H54 (cell line): ENCODE results near the gene LRRC8A.
"Not testable (repeated sequence)": the region's sequence is repeated elsewhere in the genome, so short reads cannot be mapped to it uniquely, and the experiment has no call there.

Experiments
- DNase-seq: peaks from one replicate; pipeline ENCODE4 v3.0.0; 2011; ENCODE audit warnings: low spot score, mixed read lengths; ENCODE audit not compliant: insufficient read length
- FAIRE-seq: peaks from 3 replicates; lab custom pipeline; 2011; peaks lifted over from hg19 to GRCh38; lab: Jason Lieb, UNC
- POLR2A ChIP-seq: IDR thresholded peaks from 2 replicates; pipeline ENCODE4 v1.6.1; 2011; ENCODE audit warnings: low read depth, mild to moderate bottlenecking, low read length

Gene LRRC8A

DNA sequence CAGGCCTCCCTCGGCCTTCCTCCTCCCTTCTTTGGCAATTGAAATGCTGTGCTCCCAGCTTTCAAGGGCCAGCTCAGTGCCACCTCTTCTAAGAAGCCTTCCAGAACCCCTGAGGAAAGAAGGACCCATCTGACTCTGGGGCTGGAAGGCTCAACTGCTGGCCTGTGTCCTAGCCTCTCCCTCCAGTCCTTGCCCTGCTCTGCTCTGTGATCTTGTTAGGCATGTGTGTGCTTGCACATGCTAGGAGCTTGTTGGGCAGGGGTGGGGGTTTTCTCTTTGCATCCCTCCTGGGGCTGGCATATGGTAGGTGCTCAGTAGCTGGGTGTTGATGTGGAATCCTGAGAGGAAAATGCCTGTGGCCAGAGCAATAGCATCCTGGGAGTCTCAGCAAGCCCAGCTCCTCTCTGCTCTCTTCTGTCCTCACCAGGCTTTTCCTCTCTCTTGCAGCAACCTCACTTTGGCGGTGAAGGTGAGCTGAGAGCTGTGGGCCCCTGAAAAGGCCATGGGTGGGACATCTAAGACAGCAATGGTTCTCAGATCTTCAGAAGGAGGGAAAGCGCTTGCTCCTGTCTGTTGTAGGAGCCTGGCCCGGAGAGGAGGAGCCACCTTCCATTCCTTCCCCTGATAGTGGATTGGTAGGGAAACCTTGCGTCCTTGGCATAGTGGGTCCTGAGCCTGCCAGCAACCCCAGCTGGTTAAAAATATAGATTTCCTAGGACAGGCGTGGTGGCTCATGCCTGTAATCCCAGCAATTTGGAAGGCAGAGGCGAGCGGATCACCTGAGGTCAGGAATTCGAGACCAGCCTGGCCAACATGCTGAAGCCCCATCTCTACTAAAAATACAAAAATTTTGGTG, 55.6 kb downstream of the LRRC8A start:
- TF ChIP-seq POLR2A = no peak
- DNase-seq (no peak), FAIRE-seq (no peak)

DNA sequence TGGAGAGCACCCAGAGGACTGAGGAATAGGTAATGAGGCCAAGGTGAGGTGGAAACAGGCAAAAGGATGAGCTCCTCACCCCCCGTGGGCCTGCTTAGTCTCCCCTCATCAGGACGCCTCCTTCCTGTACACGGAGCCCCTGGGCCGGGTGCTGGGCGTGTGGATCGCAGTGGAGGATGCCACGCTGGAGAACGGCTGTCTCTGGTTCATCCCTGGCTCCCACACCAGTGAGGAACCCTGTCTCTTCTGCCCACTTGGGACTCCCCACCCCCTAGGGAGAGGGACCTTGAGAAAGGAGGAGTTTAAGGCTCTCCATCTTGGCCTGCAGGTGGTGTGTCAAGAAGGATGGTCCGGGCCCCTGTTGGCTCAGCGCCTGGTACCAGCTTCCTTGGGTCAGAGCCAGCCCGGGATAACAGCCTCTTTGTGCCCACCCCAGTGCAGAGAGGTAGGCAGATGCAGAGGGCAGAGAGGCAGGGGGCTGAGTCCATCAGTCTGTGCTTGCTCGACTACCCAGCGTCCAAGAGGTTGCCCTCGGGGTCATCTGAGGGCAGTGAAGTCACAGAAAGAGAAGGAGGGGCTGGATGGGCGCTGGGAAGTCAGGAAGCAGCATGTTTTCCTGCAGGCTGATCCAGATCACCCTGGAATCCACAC, 58.5 kb downstream of the LRRC8A start:
- TF ChIP-seq POLR2A = no peak
- FAIRE-seq (no peak), DNase-seq (no peak)

DNA sequence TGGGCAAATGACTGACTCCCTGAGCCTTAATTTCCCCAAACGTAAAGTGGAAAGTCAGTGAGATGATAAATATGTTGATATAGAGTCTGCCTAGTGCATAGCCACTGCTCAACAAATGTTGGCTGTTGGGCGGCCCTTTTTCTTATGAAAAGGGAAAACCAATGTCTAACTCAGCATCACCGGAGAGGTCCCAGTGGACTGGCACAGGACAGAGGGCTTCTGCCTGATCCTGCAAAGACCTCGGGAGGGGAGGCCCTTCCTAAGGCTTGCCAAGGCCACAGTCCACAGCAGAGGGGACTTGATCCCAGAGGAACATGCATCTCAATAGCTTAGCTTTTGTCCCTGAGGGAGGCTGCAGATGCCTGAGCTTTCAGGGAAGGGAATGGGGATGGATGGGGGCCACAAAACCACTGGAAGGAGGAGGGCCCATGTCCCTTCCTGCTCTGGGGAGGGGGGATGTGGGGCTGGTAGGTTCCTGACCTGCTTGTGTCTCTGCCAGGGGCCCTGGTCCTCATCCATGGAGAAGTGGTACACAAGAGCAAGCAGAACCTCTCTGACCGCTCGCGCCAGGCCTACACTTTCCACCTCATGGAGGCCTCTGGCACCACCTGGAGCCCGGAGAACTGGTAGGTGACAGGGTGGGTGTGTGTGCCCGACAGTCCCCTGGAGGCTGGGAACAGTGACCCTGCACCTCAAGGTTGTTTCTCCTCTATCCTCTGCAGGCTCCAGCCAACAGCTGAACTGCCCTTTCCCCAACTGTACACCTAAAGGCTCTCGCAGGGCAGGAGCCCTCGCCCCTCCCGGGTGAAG, 59.2 kb downstream of the LRRC8A start:
- no peak for FAIRE-seq
- TF ChIP-seq POLR2A = no peak
- DNase-seq = no peak

DNA sequence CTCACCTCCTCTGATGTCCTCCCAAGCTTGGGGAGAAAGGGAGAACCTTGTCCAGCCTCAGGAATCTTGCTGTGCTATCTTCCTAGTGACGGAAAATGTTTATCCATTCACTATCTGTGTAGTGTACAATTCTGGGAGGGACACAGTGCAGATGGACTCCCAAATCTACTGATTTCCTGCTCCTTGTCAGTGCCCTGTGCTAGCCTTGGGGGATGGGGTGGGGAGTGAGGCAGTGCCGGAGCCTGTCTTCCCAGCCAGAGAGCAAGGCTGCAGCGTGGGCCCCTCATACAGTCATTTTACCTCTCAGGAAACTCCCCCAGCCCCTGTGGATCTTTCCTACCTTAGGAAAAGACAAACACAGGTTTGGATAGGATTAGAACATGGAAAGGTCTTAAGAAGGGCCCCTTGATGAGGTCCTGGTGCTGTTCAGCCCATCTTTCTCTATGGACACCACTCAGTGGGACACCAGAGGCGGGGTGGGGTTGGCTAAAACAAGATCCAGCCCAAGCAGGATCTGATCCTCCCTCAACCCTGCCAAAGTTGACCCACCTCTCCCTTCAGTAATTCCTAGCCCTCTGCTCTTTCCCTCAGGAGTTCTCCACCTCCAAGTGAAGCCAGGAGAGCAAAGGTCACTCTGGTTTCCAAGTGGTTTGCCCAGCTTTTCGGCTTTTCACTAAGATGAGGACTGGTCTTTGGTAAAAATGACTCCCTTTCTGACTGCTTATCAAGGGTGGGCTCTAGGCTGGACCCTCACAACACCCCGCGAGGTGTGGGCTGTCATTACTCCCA, 62.1 kb downstream of the LRRC8A start:
- TF ChIP-seq POLR2A = no peak
- no peak for DNase-seq
- FAIRE-seq = no peak

DNA sequence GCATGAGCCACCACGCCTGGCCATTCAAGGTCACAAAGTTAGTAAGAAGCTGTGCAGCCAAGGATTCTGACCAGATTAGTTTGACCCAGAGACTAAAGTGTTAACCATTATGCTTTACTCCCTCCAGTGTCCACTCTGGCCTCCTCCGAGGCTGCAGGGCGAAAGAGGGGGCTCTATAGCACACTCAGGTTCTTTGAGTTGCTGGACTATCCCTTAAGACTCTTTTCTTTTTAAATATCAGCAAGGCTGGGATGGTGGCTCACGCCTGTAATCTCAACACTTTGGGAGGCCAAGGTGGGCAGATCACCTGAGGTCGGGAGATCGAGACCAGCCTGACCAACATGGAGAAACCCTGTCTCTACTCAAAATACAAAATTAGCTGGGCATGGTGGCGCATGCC, 63.0 kb downstream of the LRRC8A start:
- FAIRE-seq, DNase-seq: not testable (repeated sequence)

DNA sequence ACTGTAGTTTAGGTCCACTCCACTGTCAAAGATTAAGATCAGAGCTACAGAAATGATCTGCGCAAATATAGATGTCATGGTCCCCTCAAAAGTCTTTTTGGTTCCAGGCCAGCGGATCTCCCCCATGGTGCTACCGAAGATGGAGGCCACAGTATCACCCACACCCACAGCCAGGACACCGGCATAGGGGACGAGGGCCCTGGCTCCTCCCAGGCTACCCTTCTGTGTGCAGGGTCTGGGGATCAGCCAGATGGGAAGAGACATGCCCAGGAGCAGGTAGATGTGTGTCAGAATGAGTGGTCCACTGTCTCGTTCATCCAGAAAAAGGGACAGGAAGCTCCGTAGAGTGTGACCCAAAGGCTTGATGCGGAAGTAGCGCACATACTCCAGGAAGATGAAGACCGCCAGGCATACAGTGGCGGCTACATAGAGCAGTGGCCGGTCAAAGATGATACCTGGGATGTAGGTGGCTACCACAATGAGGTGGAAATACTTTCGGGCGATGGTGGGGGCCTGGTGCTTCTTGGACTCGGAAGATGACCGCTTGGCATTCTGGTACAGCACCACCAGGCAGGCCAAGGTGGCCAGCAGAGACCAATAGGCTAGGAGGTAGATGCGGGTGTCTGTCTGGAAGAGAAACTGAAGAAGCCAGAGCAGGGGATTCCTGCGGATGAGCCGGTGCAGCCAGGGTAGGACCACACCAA, 64.0 kb downstream of the LRRC8A start:
- DNase-seq (no peak), FAIRE-seq (no peak)
- TF ChIP-seq POLR2A = no peak

DNA sequence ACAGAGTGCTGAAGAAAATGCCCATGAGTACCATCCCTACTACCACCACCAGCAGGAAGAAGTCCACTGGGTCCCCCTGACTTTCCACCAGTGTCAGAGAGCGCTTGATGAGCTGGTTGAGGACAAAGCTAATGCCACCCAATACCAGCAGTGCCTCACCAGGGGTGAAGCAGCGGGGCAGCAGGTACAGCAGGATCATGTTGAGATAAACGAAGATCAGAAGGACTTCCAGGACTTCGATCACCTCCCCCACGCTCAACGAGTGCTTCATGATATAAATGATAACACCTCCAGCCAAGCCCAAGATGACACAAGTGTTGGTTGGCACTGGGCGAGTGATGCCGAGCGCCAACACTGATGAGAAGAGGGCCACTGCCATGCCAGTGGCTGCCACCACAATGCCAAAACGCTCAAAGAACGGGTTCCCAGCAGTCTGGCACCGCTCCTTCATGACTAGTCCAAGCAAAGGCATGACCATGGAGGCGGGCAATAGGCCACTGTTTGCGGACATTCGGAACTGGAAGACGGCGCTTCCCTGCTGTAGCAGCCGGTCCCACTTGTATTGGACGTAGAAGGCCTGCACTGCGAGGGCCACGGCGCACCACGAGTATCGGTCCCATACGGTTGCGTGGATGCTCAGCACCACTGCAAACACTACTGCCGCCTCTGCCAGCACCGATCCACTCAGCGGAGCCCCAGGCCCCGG, 64.8 kb downstream of the LRRC8A start:
- no peak for DNase-seq
- TF ChIP-seq POLR2A = no peak
- no peak for FAIRE-seq

DNA sequence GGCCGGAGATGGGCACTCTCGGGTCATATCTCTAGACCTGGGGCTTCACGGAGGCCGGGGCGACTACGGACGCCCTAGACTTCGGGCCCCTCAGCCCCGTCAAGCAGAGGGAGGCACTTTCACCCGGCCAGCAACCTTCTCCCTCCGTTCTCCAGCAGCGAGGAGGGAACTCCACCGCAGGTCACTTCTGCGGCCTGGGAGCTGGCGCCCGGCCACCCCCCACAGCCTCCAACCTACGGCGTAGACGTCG, 65.3 kb downstream of the LRRC8A start:
- no peak for FAIRE-seq
- TF ChIP-seq POLR2A = no peak

DNA sequence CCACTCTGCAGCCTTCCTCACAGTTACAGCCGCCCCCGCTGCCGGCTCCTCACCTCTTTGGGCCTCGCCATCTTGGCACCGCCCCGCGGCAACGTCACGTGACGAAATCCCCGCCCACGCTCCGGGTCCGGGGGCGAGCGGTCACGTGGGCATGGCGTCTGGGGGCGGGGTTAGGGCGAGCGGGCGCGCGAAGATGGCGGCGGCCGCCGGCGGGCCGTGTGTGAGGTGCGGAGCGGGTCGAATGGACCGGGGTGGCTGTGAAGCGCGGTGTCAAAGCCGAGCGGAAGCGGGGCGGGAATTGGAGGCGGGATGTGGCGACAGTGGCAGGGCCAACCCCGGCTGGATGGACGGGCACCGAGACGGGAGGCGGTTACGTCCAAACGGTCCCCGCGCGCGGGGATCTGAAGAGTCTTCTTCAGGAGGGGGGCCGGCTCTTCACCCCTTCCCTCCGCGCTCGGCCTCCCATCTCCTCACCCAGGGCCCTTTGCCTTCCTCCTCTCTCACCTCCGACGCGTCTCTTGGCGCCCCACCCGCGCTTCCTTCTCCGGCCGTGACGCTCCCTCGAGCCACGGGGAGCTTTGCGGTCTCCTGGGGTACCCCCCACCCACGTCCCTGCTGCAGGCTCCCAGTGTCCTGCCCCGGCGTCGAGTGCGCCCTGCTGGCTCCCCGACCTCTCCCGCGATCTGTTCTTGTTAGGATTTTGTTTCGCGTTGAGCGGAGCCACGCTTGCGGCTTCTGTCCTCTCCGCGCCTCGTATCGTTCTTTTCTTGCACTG, 65.8 kb downstream of the LRRC8A start, which contains the start of the genes DOLK and NUP188:
Gene DOLK, minus strand, starts transcription at position 77 of the 775 bp plus-strand sequence. CDS start 300 bp downstream, outside the sequence.
Gene NUP188, plus strand, starts transcription at position 173 of the 775 bp plus-strand sequence. Its CDS starts 21 bp downstream, at position 194.
- DNase-seq (peak; percentile 97), FAIRE-seq (no peak)
- peak; percentile 98 for TF ChIP-seq POLR2A

More for the DNA sequence above, 65.3 kb downstream of the LRRC8A start:
- no peak for DNase-seq

DNA sequence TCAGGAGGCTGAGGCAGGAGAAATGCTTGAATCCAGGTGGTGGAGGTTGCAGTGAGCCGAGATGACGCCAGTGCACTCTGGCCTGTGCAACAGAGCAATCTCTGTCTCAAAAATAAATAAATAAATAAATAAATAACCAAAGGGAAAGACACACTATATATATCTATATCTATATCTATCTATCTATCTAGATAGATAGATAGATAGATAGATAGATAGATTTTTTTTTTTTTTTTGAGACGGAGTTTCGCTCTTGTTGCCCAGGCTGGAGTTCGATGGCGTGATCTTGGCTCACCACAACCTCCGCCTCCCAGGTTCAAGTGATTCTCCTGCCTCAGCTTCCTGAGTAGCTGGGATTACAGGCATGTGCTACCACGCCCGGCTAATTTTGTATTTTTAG, 79.5 kb downstream of the LRRC8A start:
- not testable (repeated sequence) for DNase-seq, FAIRE-seq
